ENCODE measurements around the gene RPL31.

Gene RPL31

DNA sequence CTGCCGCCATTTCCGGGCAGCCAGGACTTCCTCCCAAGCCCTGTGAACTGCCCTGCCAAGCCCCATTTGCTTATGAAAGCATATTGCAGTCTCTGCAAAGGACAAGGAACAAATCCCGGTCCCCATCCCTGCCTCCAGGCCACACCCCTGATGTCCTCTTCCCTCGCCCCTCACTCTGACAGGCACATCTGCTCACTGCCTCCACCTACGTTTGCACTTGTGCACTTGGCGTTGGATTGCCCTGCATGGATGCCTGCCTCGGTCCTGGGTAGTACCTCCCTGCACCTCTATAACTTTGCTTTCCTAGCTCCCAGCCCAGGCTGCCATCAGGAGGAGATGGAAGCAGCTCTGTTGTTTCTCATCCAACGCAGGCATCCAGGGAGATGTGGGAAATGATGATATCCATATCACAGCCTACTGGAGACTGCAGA is 19.6 kb upstream of the RPL31 start:
- H3K4me3 ChIP-seq (ENCODE audit: low read length) = no peak overlapping the region
- TF ChIP-seq ZNF274 (IDR thresholded peaks at IDR 0.05; ENCODE audit: low read depth, low read length) = no peak

GRCh38 chr2:100983201-100983600 is 18.9 kb upstream of the RPL31 start:
- no peak for TF ChIP-seq ZNF274 (IDR thresholded peaks at IDR 0.05; ENCODE audit: low read depth, low read length)
- H3K4me3 ChIP-seq (ENCODE audit: low read length) = no peak overlapping the region

- no peak overlapping the region for H3K4me3 ChIP-seq (ENCODE audit: low read length)
- no peak for TF ChIP-seq ZNF274 (IDR thresholded peaks at IDR 0.05; ENCODE audit: low read depth, low read length)
Observed at GRCh38 chr2:100983684-100984310, 18.3 kb upstream of the RPL31 start.

DNA sequence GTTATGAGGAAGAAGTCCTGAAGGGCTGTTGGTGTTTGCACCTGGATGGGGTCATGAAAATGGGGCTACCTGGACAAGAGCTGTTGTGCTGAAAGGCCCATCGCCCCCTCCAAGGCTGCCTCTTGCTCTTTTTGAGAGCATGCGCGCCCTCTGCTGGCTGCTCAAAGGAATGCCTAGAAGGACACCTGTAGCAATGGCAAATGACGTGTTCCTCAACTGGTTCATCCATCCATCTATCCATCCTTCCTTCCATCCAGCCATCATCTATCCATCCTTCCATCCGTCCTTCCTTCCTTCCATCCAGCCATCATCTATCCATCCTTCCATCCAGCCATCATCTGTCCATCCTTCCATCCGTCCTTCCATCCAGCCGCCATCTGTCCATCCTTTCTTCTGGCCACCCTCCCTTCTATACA is 17.2 kb upstream of the RPL31 start:
- no peak overlapping the region for H3K4me3 ChIP-seq (ENCODE audit: low read length)
- no peak for TF ChIP-seq ZNF274 (IDR thresholded peaks at IDR 0.05; ENCODE audit: low read depth, low read length)

GRCh38 chr2:100986157-100986556 is 15.9 kb upstream of the RPL31 start:
- TF ChIP-seq ZNF274 (IDR thresholded peaks at IDR 0.05; ENCODE audit: low read depth, low read length) = no peak
- no peak overlapping the region for H3K4me3 ChIP-seq (ENCODE audit: low read length)

DNA sequence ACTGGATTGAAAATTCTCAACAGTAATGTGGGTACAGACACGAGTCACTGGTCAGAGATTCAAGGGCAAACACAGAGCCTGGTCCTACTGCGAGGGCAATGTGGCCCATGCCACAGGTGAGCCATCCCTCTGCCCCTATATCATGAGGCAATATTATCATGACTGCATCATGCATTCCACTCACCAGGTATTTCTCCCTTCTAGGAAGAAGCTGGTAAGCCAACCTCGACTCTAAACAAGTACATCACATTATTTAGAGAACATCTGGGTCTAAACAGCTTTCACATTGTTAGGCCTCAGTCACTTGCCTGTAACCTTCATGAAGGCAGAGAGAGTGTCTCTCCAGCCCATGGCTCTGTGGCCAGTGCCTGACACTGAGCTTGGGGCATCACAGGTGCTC is 14.6 kb upstream of the RPL31 start:
- no peak for TF ChIP-seq ZNF274 (IDR thresholded peaks at IDR 0.05; ENCODE audit: low read depth, low read length)
- no peak overlapping the region for H3K4me3 ChIP-seq (ENCODE audit: low read length)

GRCh38 chr2:100987974-100988373 is 14.1 kb upstream of the RPL31 start:
- TF ChIP-seq ZNF274 (IDR thresholded peaks at IDR 0.05; ENCODE audit: low read depth, low read length) = no peak
- H3K4me3 ChIP-seq (ENCODE audit: low read length) = no peak overlapping the region

DNA sequence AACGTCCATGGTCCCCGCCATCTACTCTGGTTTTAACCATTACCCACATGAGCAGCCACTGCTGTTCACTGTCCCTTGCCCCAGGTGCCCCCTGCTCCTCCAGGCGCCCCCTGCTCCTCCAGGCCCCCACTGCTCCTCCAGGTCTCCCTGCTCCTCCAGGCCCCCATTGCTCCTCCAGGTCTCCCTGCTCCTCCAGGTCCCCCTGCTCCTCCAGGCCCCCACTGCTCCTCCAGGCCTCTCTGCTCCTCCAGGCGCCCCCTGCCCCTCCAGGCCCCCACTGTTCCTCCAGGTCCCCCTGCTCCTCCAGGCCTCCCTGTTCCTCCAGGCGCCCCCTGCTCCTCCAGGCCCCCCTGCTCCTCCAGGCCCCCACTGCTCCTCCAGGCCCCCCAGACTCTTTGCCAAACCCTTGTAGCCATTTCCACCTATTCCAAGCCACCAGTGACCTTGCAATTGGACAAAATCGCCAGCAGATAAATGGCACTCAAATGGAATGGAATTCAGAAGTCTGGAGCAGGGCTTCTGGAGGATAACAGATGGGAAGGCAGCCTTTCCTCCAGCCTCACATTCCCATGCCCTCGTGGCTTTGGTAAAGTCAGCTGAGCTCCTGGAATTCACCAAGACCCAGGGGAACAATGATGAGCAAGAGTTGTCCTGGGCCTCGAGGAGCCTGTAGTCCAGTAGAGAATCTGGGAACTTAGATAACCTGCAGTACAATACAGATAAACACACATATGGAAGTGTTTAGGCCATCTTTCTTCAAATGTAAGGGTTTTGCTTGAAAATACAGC is 13.3 kb upstream of the RPL31 start:
- TF ChIP-seq ZNF274 (IDR thresholded peaks at IDR 0.05; ENCODE audit: low read depth, low read length) = no peak

GRCh38 chr2:100989666-100990065 is 12.4 kb upstream of the RPL31 start:
- H3K4me3 ChIP-seq (ENCODE audit: low read length) = no peak overlapping the region
- no peak for TF ChIP-seq ZNF274 (IDR thresholded peaks at IDR 0.05; ENCODE audit: low read depth, low read length)

More for the DNA sequence above, 13.3 kb upstream of the RPL31 start:
- no peak overlapping the region for H3K4me3 ChIP-seq (ENCODE audit: low read length)

DNA sequence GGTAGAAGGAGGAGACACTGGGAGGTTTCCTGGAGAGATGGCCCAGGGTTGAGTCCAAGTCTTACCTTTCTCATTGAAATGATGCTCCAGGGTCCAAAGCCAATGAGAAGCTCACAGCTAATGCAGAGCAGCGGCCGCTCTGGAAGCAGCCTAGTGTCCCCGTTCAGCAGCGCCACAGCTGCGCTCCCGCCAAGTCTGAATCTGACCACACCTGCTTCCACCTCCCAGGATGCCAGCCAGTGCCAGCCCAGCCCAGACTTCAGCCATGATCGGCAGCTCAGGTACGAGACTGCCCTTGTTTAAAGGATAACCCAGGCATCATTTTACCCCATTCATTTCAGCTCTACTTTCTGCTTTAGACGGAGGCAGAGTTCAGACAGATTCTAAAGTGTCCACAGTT is 11.9 kb upstream of the RPL31 start:
- TF ChIP-seq ZNF274 (IDR thresholded peaks at IDR 0.05; ENCODE audit: low read depth, low read length) = no peak
- no peak overlapping the region for H3K4me3 ChIP-seq (ENCODE audit: low read length)

DNA sequence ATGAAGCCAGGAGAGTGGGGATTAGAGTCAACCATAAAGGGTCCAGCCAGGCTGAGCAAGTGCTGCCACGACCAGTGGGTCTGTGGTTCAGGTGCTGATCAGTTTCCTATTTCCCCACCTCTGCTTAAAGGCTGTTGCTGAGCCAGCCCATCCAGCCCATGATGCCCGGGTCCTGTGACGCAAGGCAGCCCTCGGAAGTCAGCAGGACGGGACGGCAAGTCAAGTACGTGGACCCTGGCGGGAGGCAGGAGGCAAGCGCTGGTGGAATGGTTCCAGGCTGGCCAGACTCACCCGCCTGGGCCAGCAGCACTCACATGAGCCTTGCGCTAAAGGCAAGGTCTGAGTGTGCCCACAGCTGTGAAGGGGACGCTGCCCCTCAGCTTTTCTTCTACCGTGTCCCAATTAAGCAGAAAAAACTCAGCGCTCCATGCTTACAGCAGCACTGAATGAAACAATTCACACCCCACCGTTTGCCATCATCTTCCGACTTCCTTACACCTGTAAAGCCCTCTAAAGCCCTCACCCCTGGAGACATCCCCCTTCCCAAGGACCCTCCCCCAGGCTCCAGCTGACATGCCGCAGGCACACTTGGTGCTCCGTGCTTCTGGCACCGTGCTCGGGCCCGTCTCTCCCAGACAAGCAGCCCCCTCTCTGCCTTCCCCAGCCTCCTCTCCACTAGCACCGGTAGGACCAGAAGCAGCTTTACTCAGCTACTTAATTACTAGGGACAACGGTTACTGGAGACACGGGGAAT is 11.3 kb upstream of the RPL31 start:
- TF ChIP-seq ZNF274 (IDR thresholded peaks at IDR 0.05; ENCODE audit: low read depth, low read length) = no peak
- H3K4me3 ChIP-seq (ENCODE audit: low read length) = no peak overlapping the region

- H3K4me3 ChIP-seq (ENCODE audit: low read length) = no peak overlapping the region
- TF ChIP-seq ZNF274 (IDR thresholded peaks at IDR 0.05; ENCODE audit: low read depth, low read length) = no peak
Observed at GRCh38 chr2:100991404-100991773, 10.7 kb upstream of the RPL31 start.

DNA sequence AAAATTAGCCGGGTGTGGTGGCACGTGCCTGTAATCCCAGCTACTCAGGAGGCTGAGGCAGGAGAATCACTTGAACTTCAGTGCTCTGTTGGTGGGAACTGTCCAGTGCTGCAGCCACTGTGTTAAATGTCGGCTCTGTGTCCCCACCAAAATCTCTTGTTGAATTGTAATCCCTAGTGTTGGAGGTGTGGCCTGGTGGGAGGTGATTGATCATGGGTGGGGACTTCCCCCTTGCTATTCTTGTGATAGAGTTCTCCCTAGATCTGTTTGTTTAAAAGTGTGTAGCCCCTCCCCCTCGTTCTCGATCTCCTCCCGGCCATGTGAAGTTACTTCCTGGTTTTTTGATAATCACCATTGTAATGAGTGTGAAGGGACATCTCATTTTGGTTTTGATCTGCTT is 9.8 kb upstream of the RPL31 start:
- H3K4me3 ChIP-seq (ENCODE audit: low read length) = no peak overlapping the region
- no peak for TF ChIP-seq ZNF274 (IDR thresholded peaks at IDR 0.05; ENCODE audit: low read depth, low read length)

DNA sequence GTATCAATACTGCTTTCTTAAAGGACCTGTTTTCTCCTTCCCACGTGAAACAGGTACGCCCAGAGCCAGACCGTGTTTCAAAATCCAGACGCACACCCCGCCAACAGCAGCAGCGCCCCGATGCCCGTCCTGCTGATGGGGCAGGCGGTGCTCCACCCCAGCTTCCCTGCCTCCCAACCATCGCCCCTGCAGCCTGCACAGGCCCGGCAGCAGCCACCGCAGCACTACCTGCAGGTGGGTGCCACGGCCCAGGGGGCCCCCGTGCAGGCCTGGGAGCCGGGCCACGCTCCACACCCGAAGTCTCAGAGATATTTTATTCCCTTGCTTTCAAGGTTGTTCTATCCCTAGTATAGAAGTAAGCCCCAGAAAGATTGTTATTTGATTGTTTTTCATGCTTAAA is 8.8 kb upstream of the RPL31 start:
- H3K4me3 ChIP-seq (ENCODE audit: low read length) = no peak overlapping the region
- no peak for TF ChIP-seq ZNF274 (IDR thresholded peaks at IDR 0.05; ENCODE audit: low read depth, low read length)

Measured in GM08714 (cell line).